ENCODE data around the gene ITPR1. TPM values are rescaled to one million over a fixed set of nuclear protein-coding genes. Genes with fewer than 3 reads are reported as not detected.

The ITPR1 gene
- total RNA-seq, 2 donors from 2014 or later: 5.9 TPM

DNA sequence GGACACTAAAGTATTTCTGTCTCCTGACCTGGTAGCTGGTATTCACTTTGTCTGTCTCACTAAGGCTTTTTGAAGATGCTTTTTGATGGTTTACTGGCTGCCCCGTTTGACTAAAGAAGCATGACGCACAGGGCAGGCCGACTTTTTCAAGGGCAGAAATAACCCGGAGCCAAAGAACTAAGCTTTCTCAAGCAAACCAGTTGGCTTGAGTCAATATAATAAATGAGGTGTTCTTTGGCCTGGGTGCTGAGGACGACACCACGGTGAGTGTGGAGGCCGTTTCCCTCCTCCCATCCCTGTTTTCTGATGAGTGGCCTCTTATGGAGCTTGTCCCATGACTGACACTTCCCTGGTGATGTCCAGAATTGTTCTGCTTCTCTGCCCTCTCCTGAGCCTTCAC, 220.9 kb downstream of the ITPR1 start:
- H3K27ac ChIP-seq (ENCODE audit: low read depth, low read length): no peak overlapping the region
- Mint-ChIP-seq H3K36me3 (ENCODE audit: low read depth) (no peaks in the 10 kb centered on the region), H3K4me3 (no peak overlapping the region), H3K4me1 (peaks cover 13% of the 10 kb centered on the region), H3K27me3 (ENCODE audit: insufficient read depth) (no peaks in the 10 kb centered on the region), H3K27ac (no peak overlapping the region), H3K9me3 (no peaks in the 10 kb centered on the region)
- no peaks in the 10 kb centered on the region for H3K36me3 ChIP-seq (ENCODE audit: control insufficient read depth, insufficient read depth, low read length)
- no peak for DNase-seq
- H3K9me3 ChIP-seq (ENCODE audit: control insufficient read depth, low read length): no peaks in the 10 kb centered on the region
- no peak overlapping the region for H3K9ac ChIP-seq (ENCODE audit: extremely low read depth, low read length, poor library complexity, severe bottlenecking)
- H3K27me3 ChIP-seq (ENCODE audit: control insufficient read depth, insufficient read depth, low read length, poor library complexity, severe bottlenecking): no peaks in the 10 kb centered on the region
- H3K4me3 ChIP-seq (ENCODE audit: low read length): no peak overlapping the region
- H3K4me1 ChIP-seq (ENCODE audit: control insufficient read depth, insufficient read depth, low read length): no peaks in the 10 kb centered on the region
- 89 to 94% methylated on average over 7 of the region's 7 CpGs for WGBS, 2 experiments (ENCODE audit: insufficient coverage in 1 of 2, insufficient read length in 1 of 2)
- no peak for TF ChIP-seq CTCF (conservative IDR thresholded peaks at IDR 0.05)

DNA sequence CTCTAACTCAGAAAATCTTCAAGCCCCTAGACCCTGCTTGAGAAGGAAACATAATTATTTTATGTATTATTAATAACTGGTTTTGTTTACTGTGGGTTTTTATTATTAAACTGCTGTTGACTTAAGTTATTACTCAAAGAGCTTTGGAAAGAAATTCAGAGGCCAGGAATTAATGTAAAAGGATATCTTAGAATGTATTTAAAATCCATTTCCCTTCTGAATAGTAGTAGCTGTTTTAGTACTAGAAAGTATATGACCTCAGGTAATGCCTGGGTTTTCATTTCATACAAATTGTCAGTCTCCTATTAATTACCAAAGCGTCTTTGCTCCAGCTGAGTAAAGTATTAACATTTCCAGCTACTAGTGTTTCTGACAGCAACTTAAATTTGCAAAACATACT, 223.1 kb downstream of the ITPR1 start:
- Mint-ChIP-seq H3K27ac (no peak overlapping the region), H3K9me3 (no peaks in the 10 kb centered on the region), H3K4me3 (no peak overlapping the region), H3K27me3 (ENCODE audit: insufficient read depth) (no peaks in the 10 kb centered on the region), H3K36me3 (ENCODE audit: low read depth) (no peaks in the 10 kb centered on the region), H3K4me1 (peaks cover 20% of the 10 kb centered on the region)
- 93 to 100% methylated on average over 1 of the region's 1 CpG for WGBS, 2 experiments (ENCODE audit: insufficient coverage in 1 of 2, insufficient read length in 1 of 2)
- DNase-seq: no peak
- H3K27me3 ChIP-seq (ENCODE audit: control insufficient read depth, insufficient read depth, low read length, poor library complexity, severe bottlenecking): no peaks in the 10 kb centered on the region
- H3K27ac ChIP-seq (ENCODE audit: low read depth, low read length): no peak overlapping the region
- H3K9ac ChIP-seq (ENCODE audit: extremely low read depth, low read length, poor library complexity, severe bottlenecking): no peak overlapping the region
- no peak overlapping the region for H3K4me3 ChIP-seq (ENCODE audit: low read length)
- no peaks in the 10 kb centered on the region for H3K36me3 ChIP-seq (ENCODE audit: control insufficient read depth, insufficient read depth, low read length)
- H3K4me1 ChIP-seq (ENCODE audit: control insufficient read depth, insufficient read depth, low read length): no peaks in the 10 kb centered on the region
- no peak for TF ChIP-seq CTCF (conservative IDR thresholded peaks at IDR 0.05)
- no peaks in the 10 kb centered on the region for H3K9me3 ChIP-seq (ENCODE audit: control insufficient read depth, low read length)

- Mint-ChIP-seq H3K36me3 (ENCODE audit: low read depth) (no peaks in the 10 kb centered on the region), H3K9me3 (no peaks in the 10 kb centered on the region), H3K27me3 (ENCODE audit: insufficient read depth) (no peaks in the 10 kb centered on the region), H3K27ac (no peak overlapping the region), H3K4me1 (peaks cover 17% of the 10 kb centered on the region), H3K4me3 (no peak overlapping the region)
- Histone ChIP-seq H3K9ac (ENCODE audit: extremely low read depth, low read length, poor library complexity, severe bottlenecking) (no peak overlapping the region), H3K27ac (ENCODE audit: low read depth, low read length) (no peak overlapping the region), H3K9me3 (ENCODE audit: control insufficient read depth, low read length) (no peaks in the 10 kb centered on the region), H3K27me3 (ENCODE audit: control insufficient read depth, insufficient read depth, low read length, poor library complexity, severe bottlenecking) (no peaks in the 10 kb centered on the region), H3K4me1 (ENCODE audit: control insufficient read depth, insufficient read depth, low read length) (no peaks in the 10 kb centered on the region), H3K36me3 (ENCODE audit: control insufficient read depth, insufficient read depth, low read length) (no peaks in the 10 kb centered on the region), H3K4me3 (ENCODE audit: low read length) (no peak overlapping the region)
- 92 to 95% methylated on average over 13 to 14 of the region's 14 CpGs for WGBS, 2 experiments (ENCODE audit: insufficient coverage in 1 of 2, insufficient read length in 1 of 2)
- TF ChIP-seq CTCF (conservative IDR thresholded peaks at IDR 0.05): no peak
- DNase-seq: no peak
Measured at GRCh38 chr3:4716706-4717362, 223.7 kb downstream of the ITPR1 start.
